ENCODE results near the gene RASA3. TPM values are rescaled to one million over a fixed set of nuclear protein-coding genes. Genes with fewer than 3 reads are reported as not detected.

The RASA3 gene
- total RNA-seq, 1 experiment from 2014 or later, result 22.3 TPM

GRCh38 chr13:114110091-114110829 is 22.2 kb downstream of the RASA3 start:
- Mint-ChIP-seq H3K27ac (peak overlapping the region; percentile 45; the same call in 1 of the 2 replicates), H3K4me1 (peaks cover 46% of the 10 kb centered on the region), H3K27me3 (ENCODE audit: low read depth) (no peaks in the 10 kb centered on the region), H3K36me3 (no peaks in the 10 kb centered on the region; the same call in 1 of the 2 replicates), H3K9me3 (no peaks in the 10 kb centered on the region), H3K4me3 (no peak overlapping the region)
- peak; percentile 49 for ATAC-seq
- DNase-seq (ENCODE audit: low spot score), result peak; percentile 46
- ChIA-PET POLR2A (no interaction called here), CTCF (interaction anchor here (0.8 to 2.4 kb wide), 7 partner anchors 10 to 93 kb away, joined by 3 to 8 read pairs (median 3); no protein-coding TSS in a partner anchor)
- TF ChIP-seq ZNF671 (CRISPR knock-in tag; IDR thresholded peaks at IDR 0.05) (no peak), ATF3 (CRISPR knock-in tag; conservative IDR thresholded peaks at IDR 0.05) (no peak), ZNF416 (CRISPR knock-in tag; IDR thresholded peaks at IDR 0.05) (no peak), ELF4 (CRISPR knock-in tag; IDR thresholded peaks at IDR 0.05; ENCODE audit: low read depth) (no peak), ATF2 (CRISPR knock-in tag; IDR thresholded peaks at IDR 0.05; ENCODE audit: borderline replicate concordance, low read depth) (no peak), IRF2 (CRISPR knock-in tag; IDR thresholded peaks at IDR 0.05; ENCODE audit: borderline replicate concordance, low read depth) (no peak), ATF6 (CRISPR knock-in tag; IDR thresholded peaks at IDR 0.05) (no peak), MXD4 (CRISPR knock-in tag; IDR thresholded peaks at IDR 0.05; ENCODE audit: borderline replicate concordance) (no peak), SMAD4 (CRISPR knock-in tag; IDR thresholded peaks at IDR 0.05) (no peak), ZNF532 (CRISPR knock-in tag; IDR thresholded peaks at IDR 0.05; ENCODE audit: borderline replicate concordance) (no peak), GABPB1 (CRISPR knock-in tag; IDR thresholded peaks at IDR 0.05) (no peak), ZNF396 (CRISPR knock-in tag; IDR thresholded peaks at IDR 0.05; ENCODE audit: borderline replicate concordance) (no peak), ZNF423 (CRISPR knock-in tag; IDR thresholded peaks at IDR 0.05) (peak; percentile 42; the same call in 1 of the 2 replicates), ZMAT4 (CRISPR knock-in tag; IDR thresholded peaks at IDR 0.05) (no peak), JUN (CRISPR knock-in tag; IDR thresholded peaks at IDR 0.05) (no peak), CREB1 (CRISPR knock-in tag; IDR thresholded peaks at IDR 0.05) (no peak), CDX4 (CRISPR knock-in tag; IDR thresholded peaks at IDR 0.05; ENCODE audit: borderline replicate concordance) (no peak), TEAD4 (CRISPR knock-in tag; IDR thresholded peaks at IDR 0.05) (no peak), ZBTB21 (CRISPR knock-in tag; IDR thresholded peaks at IDR 0.05; ENCODE audit: borderline replicate concordance) (0 out of 2 replicates have a peak, but pooled peaks have one; percentile 47), PREB (CRISPR knock-in tag; IDR thresholded peaks at IDR 0.05; ENCODE audit: borderline replicate concordance) (no peak), FOXK1 (CRISPR knock-in tag; IDR thresholded peaks at IDR 0.05) (0 out of 2 replicates have a peak, but pooled peaks have one; percentile 56), USF1 (CRISPR knock-in tag; IDR thresholded peaks at IDR 0.05) (no peak), TP53 (CRISPR knock-in tag; IDR thresholded peaks at IDR 0.05) (no peak), ZNF138 (CRISPR knock-in tag; conservative IDR thresholded peaks at IDR 0.05) (no peak), IRF1 (CRISPR knock-in tag; IDR thresholded peaks at IDR 0.05) (no peak)
